DMS53 treated with DMSO at 0.1 percent for 48 hours (cell line): ENCODE measurements around the gene DNAJC13.

ENCODE experiments used
- DNase-seq: peaks from one replicate; lab custom pipeline; 2025; ENCODE audit not compliant: unreplicated experiment; lab: John Stamatoyannopoulos, UW

DNAJC13 gene

DNA sequence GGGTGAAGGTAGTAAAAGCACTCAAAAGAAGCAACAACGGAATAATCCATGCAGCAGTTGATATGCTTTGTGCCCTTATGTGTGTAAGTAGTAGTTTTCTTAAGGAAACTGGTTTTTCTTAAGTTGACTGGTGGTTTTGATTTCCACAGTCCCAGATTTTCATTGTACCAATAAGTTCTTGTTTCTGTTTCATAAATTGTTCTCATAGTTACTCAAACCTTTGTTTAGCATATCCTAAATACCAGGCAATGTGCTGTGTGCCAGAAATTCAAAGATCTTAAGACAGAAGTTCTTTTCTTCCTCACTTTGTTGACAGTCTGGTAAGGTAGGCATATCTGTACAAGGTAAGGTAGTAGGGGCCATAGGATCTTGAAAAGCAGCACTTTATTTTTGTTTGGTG, 40.0 kb downstream of the DNAJC13 start:
- no peak for DNase-seq

DNA sequence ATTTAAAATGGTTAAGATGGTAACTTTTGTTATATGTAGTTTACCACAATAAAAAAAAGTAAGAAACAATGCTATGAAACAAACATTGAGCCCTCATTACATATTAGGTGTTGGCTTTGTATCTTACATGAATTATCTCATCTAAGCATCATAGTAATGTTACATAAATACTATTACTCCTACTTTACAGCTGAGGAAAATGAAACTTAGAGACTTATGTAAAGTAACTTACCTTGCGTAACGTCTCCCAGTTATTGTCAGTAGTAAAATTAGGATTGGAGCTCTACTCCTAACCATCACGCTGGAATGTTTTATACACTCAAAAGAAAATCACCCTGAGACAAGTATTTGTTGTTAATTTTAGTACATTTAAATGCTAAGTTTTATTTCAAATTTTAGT, 42.2 kb downstream of the DNAJC13 start:
- DNase-seq: no peak

DNA sequence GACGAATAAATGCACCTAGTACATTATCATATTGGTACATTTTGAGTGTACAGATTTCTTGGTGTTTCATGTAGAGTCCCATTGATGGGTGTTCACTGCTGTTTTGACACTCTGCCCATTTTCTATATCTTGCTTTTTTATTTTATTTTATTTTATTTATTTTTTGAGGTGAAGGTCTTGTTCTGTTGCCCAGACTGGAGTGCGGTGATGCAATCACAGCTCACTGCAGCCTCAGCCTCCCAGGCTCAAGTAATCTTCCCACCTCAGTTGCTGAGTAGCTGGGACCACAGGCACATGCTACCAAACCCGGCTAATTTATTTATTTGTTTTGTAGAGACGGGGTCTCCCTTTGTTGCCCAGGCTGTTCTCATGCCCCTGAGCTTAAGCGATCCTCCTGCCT, 44.2 kb downstream of the DNAJC13 start:
- no peak for DNase-seq

DNA sequence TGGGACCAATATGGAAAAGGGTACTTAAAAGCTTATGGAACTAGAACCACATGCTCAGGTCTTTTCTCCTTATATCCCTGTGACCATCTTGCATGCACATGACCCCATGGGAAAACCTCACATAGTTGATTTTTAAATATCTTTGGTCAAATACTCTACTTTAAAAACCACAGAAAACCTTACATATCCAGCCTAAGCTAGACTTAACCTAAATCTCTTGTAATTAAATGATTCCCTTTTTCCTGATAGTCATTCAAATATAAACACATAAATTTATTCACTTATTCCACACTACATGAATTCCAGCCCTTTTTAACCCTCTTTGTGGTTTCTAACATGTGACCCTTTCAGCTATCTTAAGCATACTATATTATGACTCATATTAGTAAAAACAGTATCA, 46.8 kb downstream of the DNAJC13 start:
- no peak for DNase-seq

DNA sequence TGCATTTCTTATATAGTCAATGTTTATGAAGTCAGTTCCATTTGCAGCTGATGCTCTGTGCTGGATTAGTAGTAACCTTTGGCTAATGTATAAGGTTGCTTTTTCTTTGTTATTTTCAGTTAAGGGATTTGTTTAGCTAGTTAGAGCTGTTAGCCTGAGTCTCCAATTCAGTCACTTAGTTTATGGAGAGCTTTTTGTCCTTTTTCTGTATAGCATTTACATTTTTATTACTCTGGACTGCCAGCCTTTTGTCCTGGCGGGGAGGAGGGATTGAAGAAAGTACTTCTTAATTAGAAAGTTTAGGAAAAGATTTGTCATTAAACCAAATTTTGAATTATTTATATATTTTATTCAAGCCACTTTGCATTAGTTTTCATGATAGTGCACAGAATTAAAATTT, 52.0 kb downstream of the DNAJC13 start:
- no peak for DNase-seq

DNA sequence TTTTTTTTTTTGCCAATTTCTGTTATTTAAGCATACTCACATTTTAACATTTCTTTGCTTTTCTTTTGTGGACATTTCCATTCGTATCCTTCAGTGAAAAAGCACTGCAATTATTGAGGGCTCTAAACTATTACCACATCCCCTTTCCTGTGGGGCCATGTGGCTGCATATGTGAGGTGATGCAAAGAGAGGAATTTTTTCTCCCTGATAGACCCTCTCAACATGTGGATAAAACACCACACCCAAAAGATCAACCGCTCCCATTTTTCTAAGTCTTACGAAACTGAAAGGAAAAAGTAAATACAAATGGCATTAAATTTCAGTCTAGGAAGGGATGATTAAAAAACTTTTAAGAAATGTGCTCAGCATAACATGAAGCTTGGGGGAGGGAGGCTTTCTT, 68.8 kb downstream of the DNAJC13 start:
- DNase-seq: no peak

DNA sequence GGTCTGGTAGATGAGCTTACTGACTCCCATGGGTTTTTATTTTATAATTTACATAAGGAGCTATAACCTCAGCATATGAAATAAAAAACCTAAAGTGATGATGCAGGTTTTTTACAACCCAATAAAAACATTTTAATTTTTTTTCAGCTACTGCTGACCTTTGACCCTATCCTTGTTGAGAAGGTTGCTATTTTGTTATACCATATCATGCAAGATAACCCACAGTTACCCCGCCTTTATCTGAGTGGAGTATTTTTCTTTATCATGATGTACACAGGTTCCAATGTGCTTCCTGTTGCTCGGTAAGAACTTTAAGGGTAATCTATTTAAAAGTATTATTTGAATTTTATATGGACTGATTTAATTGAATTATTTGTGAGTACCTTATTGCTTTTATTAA, 70.8 kb downstream of the DNAJC13 start:
- no peak for DNase-seq

DNA sequence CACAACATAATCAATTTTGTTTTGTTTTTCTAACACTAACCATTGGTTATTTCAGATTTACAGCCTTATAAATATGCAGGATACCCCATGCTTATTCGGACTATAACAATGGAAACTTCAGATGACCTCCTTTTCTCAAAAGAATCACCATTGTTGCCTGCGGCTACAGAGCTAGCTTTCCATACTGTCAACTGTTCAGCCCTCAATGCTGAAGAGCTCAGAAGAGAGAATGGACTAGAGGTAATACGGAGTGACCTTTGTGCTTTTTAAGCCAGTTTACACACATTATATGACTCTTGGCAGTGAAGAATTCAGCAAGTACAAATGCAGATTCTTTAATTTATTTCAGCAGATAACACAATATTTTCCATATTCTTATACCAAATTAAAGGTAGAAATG, 81.8 kb downstream of the DNAJC13 start:
- DNase-seq: no peak

DNA sequence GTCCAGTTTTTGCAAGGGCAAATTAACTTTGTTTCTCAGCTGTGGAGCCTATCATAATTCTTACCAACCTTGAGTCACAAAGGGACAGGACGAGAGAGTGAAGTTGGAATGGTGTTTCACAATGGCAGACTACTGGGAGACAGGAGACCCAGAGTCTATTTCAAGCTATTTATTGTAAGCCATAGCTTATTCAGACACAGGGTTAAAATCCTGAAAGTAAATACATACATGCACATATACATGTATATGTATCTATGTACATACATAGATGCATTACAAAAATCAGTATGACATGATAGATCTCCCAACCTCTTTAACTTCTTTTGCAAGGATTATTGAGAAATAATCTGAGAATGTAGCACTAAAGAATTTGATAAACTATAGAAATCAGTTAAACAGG, 86.3 kb downstream of the DNAJC13 start:
- no peak for DNase-seq

DNA sequence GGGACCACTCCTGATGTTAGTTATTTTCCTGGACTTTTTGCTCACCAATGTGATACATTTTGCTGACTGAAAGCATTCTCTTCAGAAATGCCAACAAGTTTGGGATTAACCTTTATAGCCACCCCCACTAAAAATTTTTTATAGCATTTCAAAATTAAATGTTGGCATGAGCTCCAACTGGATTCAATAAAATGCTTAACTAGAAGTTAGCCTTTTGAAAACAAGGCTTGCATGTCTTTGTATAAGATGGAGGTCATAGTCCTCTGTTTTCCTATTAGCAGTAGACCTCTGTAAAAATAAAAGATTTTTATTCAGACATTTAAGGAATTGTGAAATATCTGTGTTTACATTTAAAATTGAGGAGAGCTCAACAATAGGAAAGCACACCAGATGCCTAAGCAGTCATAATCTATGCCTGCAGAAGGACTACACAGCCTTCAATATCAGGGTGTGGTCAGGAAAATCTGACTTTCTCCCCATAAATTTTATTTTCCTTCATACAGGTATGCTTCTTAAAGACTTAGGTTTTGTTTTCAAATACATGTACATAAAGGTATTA, 87.2 kb downstream of the DNAJC13 start:
- DNase-seq: no peak

DNA sequence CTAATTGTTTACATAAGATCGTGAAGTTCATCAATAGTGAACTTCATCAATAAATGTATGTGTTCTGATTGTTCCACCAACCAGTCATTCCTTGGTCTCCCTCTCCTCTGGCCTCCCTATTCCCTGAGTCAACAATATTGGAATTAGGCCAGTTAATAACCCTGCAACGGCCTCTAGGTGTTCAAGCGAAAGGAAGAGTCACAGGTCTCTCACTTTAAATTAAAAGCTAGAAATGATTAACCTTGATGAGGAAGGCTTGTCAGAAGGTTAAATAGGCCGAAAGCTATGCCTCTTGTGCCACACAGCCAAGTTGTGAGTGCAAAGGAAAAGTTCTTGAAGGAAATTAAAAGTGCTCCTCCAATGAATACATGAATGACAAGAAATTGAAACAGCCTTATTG, 90.4 kb downstream of the DNAJC13 start:
- no peak for DNase-seq

DNA sequence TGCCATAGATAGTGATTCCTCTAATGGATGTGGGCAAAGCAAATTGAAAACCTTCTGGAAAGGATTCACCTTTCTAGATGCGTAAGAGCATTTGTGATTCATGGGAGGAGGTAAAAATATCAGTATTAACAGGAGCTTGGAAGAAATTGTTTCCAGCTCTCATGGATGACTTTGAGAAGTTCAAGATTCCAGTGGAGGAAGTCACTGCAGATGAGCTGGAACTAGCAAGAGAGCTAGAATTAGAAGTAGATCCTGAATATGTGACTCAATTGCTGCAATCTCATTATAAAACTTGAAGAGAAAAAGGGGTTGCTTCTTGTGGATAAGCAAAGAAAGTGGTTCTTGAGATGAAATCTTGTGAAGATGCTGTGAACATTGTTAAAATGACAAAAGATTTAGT, 91.8 kb downstream of the DNAJC13 start:
- no peak for DNase-seq

DNA sequence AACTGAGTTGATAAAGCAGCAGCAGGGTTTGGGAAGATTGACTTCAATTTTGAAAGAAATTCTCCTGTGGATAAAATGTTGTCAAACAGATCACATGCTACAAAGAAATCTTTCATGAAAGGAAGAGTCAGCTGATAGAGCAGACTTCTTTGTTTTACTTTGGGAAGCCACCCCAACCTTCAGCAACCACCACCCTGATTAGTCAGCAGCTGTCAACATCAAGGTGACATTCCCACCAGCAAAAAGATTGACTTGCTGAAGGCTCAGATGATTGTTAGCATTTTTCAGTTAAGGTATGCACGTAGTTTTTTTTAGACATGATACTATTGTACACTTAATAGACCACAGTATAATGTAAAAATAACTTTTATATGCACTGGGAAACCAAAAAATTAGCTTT, 92.2 kb downstream of the DNAJC13 start:
- no peak for DNase-seq

DNA sequence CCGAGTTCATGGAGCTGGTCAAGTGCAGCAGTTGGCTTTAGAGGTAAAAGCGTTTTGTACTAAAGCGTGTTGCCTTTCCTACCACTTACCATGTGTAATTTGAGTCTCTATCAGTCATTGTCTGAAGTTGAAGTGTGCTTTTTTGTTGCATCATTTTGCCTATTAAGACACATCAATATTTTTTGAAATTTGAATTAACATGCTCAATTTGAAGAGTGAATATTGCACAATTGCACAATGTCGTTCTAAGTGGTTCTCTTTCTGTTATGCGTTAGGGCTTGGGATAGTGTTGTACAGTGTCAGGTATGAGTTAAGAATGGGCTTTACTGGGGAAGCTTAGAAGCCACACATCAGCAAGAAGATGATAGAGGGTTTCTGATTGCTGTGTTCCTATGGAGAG, 95.8 kb downstream of the DNAJC13 start:
- DNase-seq: no peak

DNA sequence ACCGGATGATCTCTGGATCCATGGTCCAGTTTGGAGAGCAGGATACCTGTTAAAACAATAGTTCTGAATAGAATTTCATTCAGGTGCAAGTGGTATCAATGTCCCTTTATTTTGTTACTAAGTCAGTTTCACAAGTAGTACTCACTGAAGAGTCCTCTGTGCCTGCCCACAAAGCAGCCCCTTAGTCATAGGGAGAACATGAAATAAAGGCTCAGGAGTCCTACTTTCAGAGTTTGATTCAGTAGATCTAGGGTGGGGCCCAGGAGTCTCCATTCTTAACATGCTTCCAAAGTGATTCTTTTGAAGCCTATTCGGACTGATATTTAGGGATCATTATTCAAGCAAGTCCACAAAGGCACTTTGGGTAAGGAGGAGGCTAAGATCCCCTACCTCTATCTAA, 100.0 kb downstream of the DNAJC13 start:
- no peak for DNase-seq

DNA sequence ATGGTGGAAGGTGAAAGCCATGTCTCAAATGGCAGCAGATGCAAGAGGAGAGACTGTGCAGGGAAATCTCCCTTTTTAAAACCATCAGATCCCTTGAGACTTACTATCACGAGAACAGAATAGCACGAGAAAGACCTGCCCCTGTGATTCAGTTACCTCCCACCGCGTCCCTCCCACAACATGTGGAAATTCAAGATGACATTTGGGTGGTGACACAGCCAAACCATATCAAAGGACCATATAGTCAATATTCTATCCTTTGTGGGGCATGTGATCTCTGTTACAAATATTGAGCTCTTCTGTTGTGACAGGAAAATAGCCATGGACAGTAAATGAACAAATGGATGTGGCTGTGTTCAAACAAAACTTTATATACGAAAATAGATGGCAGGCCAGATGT, 102.6 kb downstream of the DNAJC13 start:
- DNase-seq: no peak

DNA sequence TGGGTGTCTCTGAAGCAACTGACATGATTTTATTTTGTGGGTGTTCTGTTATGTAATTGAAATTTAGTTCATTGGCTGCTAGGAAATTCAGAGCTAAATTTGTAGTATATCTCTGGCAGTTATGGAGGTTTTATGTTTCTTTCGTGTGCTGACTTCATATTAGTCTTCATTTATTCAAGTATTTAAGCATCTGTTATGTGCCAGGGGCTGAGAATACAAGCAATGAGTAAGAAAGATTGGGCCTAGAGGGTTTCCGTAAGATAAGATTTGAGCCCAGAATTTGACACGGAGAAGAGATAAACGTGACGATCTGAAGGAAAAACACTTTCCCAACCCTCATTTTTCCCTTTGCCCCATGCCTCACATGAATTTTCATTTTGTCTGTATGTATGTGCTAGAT, 104.6 kb downstream of the DNAJC13 start:
- no peak for DNase-seq

DNA sequence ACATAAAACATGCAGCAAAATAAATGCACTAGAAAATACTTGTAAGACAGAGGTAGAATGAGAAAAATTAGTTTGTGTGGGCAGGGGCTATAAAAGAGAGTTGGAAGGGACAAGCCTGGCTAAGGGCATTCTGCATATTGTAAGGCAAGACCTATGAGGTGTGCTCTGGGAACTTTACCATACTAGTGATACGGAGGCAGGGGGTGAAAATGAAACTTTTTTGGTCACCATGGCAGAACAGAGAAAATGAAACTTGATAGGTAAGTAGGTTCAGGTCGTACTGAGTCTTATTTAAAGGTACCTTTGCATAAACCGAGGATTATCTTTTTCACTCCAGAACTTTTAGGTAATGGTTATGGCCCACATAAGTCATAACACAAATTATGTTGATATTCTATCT, 105.1 kb downstream of the DNAJC13 start:
- DNase-seq: no peak

DNA sequence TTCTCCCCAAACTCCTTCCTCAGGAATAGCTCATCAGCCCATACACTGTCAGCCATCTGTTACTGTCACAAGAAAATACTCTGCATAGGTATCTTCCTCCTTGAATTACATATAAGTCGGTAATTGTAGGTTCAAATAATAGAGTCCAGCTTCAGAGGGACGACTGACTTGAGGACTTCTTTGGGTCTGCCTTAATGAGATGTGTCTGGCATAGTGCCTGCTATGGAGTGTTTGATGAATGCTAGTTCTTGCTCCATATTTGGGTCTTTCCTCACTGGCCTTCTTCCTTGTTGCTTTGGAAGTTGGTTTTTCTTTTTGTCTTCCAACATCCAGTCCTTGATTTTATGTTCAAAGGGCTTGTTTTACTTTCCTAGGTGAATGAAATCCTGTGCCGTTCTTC, 113.3 kb downstream of the DNAJC13 start:
- DNase-seq: no peak

DNA sequence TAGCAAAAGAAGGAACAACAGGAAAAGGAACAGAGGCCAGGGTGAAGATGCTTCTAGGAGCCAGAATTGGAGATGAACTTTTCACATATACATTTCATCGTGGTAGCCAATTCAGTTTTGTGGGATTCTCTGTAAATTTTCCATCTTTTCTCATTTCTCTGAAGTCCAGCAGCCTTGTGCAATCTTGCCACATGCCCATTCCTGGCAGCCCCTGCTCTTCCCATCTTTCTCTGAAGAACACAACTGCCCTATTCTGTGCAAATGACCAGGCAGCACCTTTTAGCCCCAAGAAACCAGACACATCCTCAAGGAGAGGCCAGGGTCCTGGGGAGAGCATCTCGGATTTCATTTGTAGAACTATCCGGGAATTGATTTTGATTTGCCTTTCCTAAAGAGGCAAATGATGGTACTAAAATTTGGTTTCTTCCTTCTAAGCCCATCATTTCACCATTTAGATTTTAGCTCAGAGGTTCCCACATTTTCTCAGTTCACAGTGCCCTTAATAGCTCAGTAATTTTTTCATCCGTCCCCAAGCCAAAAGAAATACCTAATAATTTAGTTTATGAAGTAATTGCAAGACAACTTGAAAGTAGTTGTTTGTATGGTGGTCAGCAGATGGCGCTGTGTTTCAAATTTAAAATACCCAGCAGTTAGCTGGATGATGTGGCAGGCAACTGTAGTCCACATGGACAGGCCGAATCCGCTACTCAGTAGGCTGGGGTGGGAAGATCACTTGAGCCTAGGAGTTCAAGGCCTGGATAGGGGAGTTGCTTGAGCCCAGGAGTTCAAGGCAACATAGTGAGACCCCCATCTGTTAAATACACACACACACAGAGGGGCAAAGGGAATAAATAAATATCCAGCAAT, 118.5 kb downstream of the DNAJC13 start:
- DNase-seq: peak; percentile 28

DNA sequence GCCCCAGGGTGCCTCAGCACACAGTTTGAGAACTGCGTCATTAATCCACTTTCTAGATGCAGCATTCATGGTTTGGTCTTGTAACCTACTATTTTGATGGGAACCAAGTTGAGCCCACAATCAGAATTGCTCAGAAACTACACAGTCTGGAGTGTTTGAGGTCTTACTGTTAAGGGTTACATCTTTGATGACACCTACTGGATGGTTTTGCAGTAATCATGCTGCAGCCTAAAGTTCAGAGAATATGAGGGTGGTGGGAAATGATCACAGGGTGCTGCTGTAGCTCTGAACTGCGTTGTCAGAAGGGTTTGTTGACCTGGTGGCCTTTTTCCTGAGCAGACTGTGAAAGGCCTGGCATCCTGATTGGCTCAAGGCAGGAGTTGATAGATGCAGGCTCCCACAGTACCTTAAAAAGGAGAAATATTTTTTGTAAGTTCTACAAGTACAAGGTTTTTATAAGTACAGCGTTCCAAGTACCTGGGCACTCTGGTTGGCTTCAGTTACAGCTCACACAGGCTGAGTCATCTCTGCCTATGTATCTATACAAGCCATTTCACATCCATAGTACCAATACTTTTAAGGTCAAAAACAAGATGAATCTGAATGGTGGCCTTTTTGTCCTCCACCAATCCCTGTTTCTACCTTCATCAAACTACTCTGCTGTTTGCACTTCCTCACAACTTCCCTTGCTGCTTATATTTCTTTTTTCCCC, 119.3 kb downstream of the DNAJC13 start:
- DNase-seq: no peak

DNA sequence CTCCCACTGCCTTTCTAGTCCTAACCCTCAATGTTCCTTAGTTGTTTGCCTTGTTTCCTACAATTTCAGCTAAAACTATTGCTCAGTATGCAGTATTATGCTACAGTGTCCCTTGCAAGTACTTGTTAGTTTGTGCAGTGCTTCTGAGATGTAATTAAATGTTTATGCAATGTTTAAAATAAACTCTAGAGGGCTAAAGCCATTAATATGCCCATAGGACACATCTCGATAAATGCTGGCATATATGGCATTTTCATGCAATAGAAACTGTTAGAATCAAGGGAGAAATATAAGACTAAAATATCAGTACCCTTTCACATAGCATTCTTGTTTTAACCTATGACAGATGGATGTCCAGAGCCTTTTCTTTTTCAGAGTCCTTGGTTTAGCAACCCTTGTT, 120.0 kb downstream of the DNAJC13 start:
- no peak for DNase-seq
